ENCODE data around the gene ARID1A.
A peak's percentile ranks its signal among the peaks of the same experiment; 100 is the strongest.

Gene ARID1A

GRCh38 chr1:26782521-26783212 is 86.9 kb downstream of the ARID1A start:
- TF ChIP-seq, protein P1, sequence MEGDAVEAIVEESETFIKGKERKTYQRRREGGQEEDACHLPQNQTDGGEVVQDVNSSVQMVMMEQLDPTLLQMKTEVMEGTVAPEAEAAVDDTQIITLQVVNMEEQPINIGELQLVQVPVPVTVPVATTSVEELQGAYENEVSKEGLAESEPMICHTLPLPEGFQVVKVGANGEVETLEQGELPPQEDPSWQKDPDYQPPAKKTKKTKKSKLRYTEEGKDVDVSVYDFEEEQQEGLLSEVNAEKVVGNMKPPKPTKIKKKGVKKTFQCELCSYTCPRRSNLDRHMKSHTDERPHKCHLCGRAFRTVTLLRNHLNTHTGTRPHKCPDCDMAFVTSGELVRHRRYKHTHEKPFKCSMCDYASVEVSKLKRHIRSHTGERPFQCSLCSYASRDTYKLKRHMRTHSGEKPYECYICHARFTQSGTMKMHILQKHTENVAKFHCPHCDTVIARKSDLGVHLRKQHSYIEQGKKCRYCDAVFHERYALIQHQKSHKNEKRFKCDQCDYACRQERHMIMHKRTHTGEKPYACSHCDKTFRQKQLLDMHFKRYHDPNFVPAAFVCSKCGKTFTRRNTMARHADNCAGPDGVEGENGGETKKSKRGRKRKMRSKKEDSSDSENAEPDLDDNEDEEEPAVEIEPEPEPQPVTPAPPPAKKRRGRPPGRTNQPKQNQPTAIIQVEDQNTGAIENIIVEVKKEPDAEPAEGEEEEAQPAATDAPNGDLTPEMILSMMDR (IDR thresholded peaks at IDR 0.05; ENCODE audit: low read depth, low read length, missing control alignments) = no peak
- no peak for DNase-seq (ENCODE audit: low read depth)
- no peak overlapping the region for H3K4me3 ChIP-seq (ENCODE audit: low read depth, low read length)

GRCh38 chr1:26783646-26784022 is 87.8 kb downstream of the ARID1A start:
- no peak overlapping the region for H3K4me3 ChIP-seq (ENCODE audit: low read depth, low read length)
- TF ChIP-seq, protein P1 (IDR thresholded peaks at IDR 0.05; ENCODE audit: low read depth, low read length, missing control alignments) = no peak
- DNase-seq (ENCODE audit: low read depth) = no peak

DNA sequence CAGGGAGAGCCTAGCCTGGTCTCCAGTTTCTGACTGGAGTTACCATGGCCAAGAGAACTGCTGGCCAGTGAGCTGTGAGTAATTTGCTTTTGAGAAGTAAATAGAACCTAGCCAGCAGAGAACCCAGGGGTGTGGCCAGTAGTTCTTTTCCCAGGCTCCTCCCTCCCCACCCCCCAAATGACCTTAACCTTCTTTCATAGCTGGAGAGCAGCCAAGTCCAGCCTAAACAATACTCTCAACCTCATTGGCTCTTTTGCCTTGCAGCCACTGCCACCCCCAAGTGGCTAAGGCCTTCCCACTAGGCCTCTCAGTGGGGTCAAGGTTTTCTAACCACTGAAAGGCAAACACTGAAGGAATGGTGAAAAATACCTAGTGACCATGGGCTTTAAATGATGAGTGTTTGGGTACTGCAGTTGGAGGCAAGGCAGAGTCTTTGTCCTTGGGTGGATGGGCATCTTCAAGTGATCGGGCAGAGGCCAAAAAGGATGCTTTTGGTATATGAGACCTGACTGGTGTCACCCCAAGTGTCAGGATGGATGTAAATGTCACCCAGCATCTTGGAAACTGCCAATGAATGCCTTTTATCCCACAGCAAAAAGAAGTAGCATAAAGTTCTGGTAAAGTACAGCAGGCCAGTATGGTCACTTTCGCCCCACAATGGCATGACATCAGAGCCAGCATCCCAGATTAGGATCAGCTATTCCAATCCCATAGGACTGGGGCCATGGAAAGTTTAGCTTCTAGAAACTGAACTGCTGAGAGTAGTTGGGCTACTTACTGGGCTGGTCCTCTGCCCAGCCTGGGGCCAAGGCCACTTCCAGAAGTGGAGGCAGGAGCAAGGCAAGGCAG is 88.4 kb downstream of the ARID1A start:
- H3K4me3 ChIP-seq (ENCODE audit: low read depth, low read length) = no peak overlapping the region
- TF ChIP-seq, protein P1 (IDR thresholded peaks at IDR 0.05; ENCODE audit: low read depth, low read length, missing control alignments) = no peak
- DNase-seq (ENCODE audit: low read depth) = no peak

DNA sequence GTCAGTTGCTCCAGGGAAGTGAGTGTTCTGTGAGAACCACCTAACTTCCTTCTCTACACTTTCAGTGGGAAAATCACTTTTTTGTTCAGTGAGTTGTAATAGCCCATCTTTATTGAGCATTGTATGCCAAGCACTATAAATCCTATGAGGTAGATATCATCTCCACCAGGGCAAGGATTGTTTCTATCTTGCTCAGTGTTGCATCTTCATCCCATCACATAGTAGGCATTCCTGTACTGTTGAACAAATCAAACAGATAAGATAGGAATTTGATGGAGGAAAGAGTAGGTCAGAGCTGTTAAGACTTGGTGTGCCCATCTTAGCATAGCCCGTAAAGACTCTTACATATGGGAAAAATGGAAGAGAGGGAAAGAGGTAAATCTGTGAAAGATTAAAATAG is 89.1 kb downstream of the ARID1A start:
- TF ChIP-seq, protein P1 (IDR thresholded peaks at IDR 0.05; ENCODE audit: low read depth, low read length, missing control alignments) = no peak
- DNase-seq (ENCODE audit: low read depth) = no peak
- H3K4me3 ChIP-seq (ENCODE audit: low read depth, low read length) = no peak overlapping the region

- no peak for DNase-seq (ENCODE audit: low read depth)
- no peak overlapping the region for H3K4me3 ChIP-seq (ENCODE audit: low read depth, low read length)
- TF ChIP-seq, protein P1 (IDR thresholded peaks at IDR 0.05; ENCODE audit: low read depth, low read length, missing control alignments) = no peak
Measured at GRCh38 chr1:26785611-26786436, 90.0 kb downstream of the ARID1A start.

DNA sequence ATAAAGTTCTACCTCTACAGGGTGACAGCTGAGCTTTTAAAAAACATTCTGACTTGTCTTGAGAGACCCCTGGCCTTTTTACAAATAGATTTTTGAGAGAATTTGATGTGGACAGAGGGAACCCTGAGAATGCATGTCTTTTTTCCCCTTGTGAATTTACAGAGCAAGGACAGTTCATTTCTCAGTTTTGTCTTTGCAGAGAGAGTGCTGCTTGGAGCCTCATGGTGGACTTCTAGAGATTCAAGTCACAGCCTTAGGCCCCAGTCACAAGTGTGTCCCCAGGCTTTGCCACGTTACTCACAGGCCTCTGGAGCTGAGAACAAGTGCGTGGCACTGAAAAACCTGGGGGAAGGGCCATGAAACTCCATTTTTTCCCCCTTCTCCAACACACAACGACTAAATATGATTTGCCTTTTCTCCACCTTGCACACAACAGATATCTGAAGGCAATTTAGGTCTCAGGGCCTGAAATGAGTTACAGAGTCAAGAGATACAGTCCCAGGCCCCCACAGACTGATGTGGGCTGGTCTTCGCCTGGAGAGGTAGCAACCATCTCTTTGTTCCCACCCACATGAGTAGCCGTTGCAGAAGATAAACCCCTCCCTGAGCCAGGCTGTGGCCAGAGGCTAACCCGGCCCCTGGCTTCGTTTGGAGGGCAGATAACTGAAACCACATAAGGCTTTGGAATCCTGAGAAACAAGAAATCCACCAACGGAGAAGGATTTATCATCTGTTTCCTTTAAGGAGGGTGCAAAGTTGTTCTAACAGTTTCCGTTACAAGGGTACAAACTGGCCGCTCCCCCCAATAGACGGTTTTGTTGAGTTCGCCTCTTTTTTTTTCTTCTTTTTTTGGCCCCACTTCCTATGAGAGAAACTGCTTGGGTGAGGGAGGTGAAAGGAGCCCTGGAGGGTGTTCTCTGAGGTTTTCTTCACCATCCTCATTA is 90.9 kb downstream of the ARID1A start:
- DNase-seq (ENCODE audit: low read depth) = no peak
- TF ChIP-seq, protein P1 (IDR thresholded peaks at IDR 0.05; ENCODE audit: low read depth, low read length, missing control alignments) = no peak
- peak overlapping the region; percentile 85 for H3K4me3 ChIP-seq (ENCODE audit: low read depth, low read length)
